AG04449 (cell line): Measurements from ENCODE around the gene IFIT3.

Experiments used
- CTCF ChIA-PET: fragments of 350-600 bp; formaldehyde crosslinking; extraction: SDS; loops from one replicate; lab custom pipeline; 2021; ENCODE audit warnings: antibody characterized with exemption; lab: Yijun Ruan, JAX
- POLR2A ChIA-PET: fragments of 400-600, 350-600 bp; formaldehyde crosslinking; extraction: SDS; loops from one replicate; lab custom pipeline; 2020; ENCODE audit warnings: antibody characterized with exemption, inconsistent platforms; lab: Yijun Ruan, JAX
- DNase-seq: peaks from one replicate; pipeline ENCODE4 v3.0.0-alpha.2; 2010; ENCODE audit warnings: low read depth, low spot score
- H3K4me3 ChIP-seq: 2 replicates; pipeline ENCODE4 v1.5.1; 2011; ENCODE audit warnings: low read depth, mild to moderate bottlenecking, control low read depth, low read length
- TF ChIP-seq, protein P1 (sequence below): IDR thresholded peaks from one replicate; pipeline ENCODE4 v1.5.1; 2011; ENCODE audit warnings: mild to moderate bottlenecking, moderate library complexity, low read length, control low read depth, inconsistent platforms; ENCODE audit not compliant: insufficient read depth; ENCODE audit errors: missing control alignments

IFIT3 gene

DNA sequence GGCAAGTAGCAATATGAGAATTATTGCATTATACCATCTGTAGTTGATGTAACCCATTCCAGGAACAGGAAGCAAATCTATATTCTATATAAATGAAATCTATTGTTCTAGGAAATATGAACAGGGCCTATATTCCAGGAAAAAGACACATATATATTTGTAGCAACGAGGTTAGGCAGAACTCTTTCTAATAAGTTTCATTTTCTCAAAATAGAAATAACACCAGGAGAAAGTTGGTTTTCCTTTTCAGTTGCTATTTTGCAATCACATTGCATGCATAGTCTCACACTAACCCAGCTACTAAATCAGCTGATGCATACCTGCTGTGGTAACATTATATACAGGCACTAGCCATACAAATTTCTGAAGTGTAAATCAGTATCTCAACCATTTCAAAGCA, 32.2 kb upstream of the IFIT3 start:
- peak; percentile 74 for DNase-seq
- ChIA-PET POLR2A (interaction anchor here (0.6 kb wide), 1 partner anchor 61 kb away, joined by 3 read pairs; no protein-coding TSS in a partner anchor), CTCF (no interaction called here)
- TF ChIP-seq, protein P1, sequence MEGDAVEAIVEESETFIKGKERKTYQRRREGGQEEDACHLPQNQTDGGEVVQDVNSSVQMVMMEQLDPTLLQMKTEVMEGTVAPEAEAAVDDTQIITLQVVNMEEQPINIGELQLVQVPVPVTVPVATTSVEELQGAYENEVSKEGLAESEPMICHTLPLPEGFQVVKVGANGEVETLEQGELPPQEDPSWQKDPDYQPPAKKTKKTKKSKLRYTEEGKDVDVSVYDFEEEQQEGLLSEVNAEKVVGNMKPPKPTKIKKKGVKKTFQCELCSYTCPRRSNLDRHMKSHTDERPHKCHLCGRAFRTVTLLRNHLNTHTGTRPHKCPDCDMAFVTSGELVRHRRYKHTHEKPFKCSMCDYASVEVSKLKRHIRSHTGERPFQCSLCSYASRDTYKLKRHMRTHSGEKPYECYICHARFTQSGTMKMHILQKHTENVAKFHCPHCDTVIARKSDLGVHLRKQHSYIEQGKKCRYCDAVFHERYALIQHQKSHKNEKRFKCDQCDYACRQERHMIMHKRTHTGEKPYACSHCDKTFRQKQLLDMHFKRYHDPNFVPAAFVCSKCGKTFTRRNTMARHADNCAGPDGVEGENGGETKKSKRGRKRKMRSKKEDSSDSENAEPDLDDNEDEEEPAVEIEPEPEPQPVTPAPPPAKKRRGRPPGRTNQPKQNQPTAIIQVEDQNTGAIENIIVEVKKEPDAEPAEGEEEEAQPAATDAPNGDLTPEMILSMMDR: no peak
- no peak overlapping the region for H3K4me3 ChIP-seq

DNA sequence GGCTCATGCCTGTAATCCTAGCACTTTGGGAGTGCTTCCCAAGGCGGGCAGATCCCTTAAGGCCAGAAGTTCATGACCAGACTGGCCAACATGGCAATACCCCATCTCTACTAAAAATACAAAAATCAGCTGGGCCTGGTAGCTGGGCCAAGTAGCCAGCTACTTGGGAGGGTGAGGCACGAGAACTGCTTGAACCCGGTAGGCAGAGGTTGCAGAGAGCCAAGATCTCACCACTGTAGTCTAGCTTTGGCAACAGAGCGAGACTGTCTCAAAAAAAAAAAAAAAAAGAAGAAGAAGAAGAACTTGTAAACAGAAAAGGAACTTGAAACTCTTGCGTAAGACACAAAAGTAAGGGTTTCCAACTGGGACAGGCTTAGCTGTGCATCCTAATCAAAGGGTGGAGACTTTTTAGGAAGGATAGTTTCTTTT, 31.6 kb upstream of the IFIT3 start:
- ChIA-PET POLR2A (interaction anchor here (0.6 kb wide), 1 partner anchor 62 kb away, joined by 3 read pairs; no protein-coding TSS in a partner anchor), CTCF (no interaction called here)
- no peak overlapping the region for H3K4me3 ChIP-seq
- TF ChIP-seq, protein P1: no peak
- no peak for DNase-seq

DNA sequence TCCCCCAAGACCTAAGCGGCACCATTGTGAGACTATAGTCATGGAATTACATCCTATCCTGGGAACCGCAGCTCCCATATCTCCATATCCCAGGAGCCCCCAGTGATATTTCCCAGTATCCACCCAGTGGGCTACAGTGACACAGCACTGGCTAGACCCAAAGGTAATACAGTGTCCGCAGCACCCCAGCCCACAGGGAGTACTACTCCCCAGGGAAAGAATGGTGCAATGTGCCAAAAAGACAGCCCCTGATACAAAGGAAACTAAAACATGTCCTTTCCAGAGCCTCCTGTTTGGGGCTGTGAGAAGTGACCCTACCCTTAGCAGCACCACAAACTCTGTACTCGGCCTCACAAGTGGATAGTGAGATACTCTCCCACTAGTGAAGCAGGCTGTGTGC, 30.4 kb upstream of the IFIT3 start:
- DNase-seq: no peak
- POLR2A ChIA-PET: no interaction called here
- CTCF ChIA-PET: no interaction called here
- no peak overlapping the region for H3K4me3 ChIP-seq
- TF ChIP-seq, protein P1: no peak

DNA sequence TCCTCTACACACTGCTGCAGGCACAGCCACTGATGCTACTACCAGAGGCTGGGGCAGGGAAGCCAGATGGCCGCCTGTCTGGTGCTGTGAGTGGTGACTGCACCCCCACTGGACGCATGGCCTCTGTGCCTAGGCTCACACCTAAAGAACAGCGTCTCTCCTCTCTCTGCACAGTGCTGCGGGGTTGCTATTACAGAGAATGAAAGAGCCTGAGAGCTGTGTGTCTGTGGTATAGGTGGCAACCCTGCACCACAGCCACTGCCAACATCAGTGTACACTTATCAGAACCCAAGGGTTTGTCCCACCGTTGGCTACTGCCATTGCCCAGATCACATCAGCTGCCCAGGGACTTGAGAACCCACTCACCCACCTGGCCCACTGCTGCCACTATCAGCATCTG, 30.0 kb upstream of the IFIT3 start:
- ChIA-PET POLR2A (no interaction called here), CTCF (no interaction called here)
- no peak for DNase-seq
- TF ChIP-seq, protein P1: no peak
- H3K4me3 ChIP-seq: no peak overlapping the region

DNA sequence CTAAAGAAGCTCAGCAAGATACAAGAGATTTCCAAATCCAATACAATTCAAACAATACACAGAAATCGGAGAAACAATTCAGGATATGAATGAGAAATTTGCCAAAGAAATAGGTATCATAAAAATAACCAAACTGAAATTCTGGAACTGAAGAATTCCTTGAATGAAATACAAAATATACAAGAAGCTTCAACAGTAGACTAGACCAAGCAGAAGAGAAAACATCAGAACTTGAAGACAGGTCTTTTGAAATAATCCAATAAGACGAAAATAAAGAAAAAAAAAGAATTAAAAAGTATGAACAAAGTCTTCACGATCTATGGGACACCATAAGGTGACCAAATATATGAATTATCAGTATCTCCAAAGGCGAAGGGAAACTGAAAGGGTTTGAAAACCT, 28.8 kb upstream of the IFIT3 start:
- no peak overlapping the region for H3K4me3 ChIP-seq
- TF ChIP-seq, protein P1: no peak
- CTCF ChIA-PET: no interaction called here
- POLR2A ChIA-PET: no interaction called here
- DNase-seq: no peak

DNA sequence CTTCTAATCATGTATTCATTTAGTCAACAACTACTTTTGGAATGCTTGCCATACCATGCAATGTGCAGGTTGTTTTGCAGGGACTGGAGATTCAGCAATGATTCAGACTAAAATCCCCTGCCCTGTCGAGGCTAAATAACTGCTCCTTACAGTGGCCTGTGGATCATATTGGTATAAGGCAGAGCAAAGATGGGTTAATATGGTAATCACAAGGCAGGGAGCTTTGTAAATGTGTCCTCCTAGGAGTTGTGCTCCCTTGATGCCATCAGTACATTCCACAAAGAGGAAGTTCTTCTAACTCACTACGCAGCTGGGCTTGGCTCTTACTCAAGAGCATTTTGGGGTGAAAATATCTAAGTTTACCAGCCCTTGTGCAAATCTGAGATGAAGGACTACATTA, 26.6 kb upstream of the IFIT3 start:
- TF ChIP-seq, protein P1: no peak
- no peak for DNase-seq
- ChIA-PET CTCF (interaction anchor here (3.1 kb wide), 1 partner anchor 69 kb away, joined by 15 read pairs; no protein-coding TSS in a partner anchor), POLR2A (no interaction called here)
- H3K4me3 ChIP-seq: peak overlapping the region; percentile 55
